Suppressor macrophage treated with lipopolysaccharide for 1 hour (primary cell): ENCODE measurements around the gene KCNH8.

ENCODE experiments used
- DNase-seq, 3 donors: peaks; one replicate each; pipeline ENCODE4 v3.0.0-alpha.2; 2020 to 2022

The KCNH8 gene

DNA sequence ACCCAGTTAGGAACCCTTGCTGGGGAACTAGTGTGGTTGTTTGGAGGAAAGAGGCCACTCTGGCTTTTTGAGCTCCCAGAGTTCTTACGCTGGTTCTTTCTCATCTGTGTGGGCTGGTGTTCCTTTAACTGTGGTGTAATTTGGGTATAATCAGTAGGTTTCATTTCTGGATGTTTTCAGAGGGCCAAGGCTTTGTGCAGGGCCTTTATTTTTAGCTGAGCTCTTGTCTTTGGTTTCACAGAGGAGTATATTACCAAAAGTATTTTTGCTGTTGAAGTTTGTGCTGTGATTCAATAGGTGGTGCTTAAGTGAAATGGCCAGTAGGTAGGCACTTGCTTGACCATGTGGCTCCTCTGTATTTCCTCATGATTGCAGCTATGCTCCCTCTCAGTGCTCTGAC is 357.9 kb downstream of the KCNH8 start:
- no peak for DNase-seq

- DNase-seq, result no peak
Measured at GRCh38 chr3:19522305-19522704, 374.0 kb downstream of the KCNH8 start.

DNA sequence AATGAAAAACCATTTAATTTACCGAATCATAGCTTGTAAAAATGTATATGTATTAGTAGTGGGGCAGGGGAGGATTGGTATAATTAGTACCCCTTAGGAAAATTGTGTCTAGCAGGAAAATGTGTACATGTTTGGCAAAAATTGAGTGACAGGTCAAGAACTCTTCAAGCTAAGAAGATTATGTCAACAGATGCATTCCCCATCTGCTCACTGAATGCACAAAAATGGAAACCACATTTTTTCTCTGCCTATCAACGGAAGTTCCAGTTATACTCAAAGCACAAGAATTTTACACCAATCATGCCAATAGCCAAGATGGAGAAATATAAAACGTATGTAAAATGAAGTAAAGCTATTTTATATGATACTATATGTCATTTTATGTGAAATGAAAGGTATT is 377.8 kb downstream of the KCNH8 start:
- no peak for DNase-seq

DNA sequence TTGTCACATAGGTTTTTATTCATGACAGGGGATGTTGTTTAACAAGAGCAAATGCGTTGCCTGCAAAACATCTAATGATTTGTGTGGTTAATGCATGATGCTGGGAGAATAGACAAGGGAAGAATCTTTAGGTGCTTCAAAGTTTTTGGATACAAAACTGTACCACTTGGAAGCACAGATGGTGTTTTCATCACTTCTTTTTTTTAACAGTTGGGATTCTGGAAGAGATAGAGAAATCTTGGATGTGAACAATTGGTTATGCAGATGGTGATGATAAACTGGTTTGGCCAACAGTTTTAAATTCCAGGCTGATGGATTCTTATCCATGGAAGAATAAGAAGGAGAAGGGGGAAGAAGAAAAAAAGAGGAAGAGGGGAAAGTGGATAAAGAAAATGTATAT is 379.4 kb downstream of the KCNH8 start:
- no peak for DNase-seq

- no peak for DNase-seq
Measured at GRCh38 chr3:19531426-19531825, 383.1 kb downstream of the KCNH8 start.

- peak in 1 of 3 donors; percentile 10 for DNase-seq
Measured at GRCh38 chr3:19539518-19540392, 391.4 kb downstream of the KCNH8 start.

DNA sequence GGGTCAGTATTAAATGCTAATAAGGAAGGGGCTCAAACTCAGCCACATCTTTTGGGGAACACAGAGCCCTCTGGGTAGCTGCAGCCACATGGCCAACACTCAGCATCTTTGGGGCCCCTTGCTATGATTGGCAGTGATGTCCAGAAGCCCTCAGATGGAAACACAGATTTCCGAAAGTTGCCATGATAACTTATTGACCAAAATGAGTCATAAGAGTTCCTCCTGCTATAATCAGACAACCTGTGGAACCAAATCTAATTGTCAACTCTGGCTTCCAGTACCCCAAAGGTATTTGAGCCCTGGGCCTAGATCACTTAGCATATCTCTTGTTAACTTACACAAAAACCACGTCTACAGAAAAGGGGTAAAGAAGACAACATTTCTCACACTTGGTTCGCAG is 392.2 kb downstream of the KCNH8 start:
- no peak for DNase-seq

DNA sequence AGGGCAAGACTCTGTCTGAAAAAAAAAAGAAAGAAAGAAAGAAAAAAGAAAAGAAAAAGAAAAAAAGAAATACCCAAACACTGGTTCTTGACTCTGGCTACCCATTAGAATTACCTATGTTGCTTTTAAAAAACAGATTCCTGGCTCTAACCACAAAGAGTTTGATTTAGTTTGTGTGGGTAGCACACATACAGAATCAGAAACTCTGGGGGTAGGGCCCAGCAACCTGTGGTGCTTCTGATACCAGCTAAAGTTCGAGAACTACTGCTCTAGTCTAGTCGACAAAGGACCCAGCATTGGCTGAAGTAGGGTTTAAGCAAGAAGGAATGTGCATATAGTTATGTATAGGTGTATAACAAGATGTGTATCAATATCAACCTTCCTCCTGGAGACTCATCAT is 393.0 kb downstream of the KCNH8 start:
- no peak for DNase-seq

DNA sequence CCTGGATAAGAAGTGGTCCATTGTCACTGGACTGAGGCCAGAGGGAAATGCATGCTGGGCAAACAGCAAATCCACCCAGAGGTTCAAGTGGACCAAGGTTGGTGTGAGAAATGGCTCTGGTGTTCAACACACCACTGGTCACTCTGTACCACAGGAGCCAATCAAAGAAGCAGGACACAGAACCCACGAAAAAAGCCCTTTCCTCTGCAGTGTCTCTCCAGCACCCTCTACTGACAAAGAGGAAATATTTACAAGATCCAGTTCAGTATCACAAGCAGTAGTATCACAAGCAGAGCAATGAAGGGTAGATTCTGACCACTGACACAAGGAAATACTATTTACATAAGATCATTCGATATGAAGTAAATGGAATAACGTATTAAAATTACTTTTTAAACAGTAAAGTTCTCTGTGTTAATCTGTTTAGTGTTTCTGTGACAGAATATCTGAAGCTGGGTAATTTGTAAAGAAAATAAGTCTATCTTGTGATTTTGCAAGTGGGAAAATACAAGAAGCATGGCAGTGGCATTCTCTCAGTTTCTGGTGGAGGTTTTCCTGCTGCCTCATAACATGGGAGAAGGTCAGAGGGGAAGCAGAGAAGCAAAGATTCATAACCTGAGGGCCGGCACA is 395.0 kb downstream of the KCNH8 start:
- peak; percentile 36 to 46 (median 37) for DNase-seq

DNA sequence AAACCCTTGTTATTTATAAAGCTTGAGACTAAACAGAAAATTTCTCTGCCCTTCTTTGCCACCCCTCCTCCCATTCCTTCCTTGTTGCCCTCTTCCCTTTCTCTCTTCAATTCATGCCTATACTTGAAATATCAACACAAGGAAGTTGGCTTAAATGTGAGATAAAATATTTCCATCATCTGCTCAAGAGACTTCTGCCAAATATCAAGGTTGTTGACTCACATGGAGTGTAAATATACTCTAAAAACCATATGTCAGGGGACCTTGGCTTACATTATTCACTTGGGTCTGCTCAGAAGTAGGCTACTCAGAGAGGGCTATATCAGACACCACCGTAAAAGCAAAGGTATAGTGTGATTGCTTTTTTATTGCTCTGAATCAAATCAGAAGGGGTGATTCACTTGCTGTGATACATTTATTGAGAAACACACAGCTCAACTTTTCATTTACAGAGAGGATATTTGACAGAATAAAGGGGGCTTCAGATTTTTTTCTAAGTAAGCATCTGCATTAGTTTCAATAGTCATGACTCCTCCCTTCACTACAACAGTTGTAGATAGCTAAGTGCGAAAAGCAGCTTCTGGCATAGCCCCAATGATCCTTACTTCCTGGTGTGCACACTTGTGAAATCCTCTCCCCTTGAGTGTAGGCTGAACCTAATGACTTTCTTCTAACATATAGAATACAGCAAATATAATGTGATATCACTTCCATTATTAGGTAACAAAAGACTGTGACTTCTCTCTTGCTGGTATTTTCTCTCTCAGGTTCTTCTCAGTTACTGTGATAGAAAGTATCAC is 399.6 kb downstream of the KCNH8 start:
- no peak for DNase-seq

DNA sequence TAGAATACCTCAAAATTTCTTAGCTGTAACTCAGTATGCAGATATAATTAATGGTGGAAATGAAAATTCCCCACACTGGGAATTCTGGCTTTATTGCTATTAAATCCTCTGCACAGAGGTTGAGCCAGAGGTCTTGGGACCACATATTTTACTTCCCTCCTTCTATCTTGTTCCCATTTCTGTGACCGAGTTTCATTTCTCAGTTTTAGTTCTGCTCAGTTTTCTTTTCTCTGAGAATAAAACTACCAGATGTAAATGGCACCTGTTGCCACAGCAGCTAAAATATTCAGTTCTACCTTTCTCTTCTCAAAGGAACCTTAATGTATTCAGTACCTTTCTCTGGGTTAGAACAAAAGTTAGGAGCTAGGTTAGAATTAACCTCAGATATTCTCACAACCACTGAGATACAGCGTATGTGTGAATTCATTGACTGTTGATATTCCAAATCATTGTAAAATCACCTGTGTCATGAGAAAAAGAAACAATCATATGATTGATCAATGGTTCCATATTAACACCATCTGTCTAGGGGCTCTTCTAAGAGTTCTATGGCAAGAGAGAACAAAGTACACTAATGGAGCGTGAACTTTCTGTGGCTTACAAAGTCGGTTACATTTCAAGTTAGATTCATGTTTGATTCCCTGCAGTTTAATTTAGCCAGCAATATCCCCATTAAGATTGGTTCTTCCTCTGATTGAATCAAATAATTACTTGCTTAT is 411.6 kb downstream of the KCNH8 start:
- peak; percentile 10 to 22 (median 18) for DNase-seq

DNA sequence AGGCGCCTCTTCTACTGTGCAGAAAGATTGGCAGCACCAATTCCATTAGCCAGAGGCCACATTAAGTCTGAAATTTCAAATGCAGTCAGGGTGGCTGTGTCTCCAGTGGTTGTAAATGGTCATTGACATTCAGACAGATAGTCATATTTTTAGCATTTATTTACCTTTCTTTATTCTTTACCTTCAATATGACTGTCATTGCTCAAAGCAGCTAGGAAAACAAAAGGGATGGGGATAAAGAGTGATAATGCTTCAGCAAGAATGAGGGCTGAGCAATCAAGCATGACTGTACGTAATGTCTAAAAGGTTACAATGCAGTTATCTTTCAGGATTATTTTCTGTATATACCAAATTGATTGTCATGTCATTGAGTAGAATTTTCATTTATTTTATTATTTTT is 425.3 kb downstream of the KCNH8 start:
- DNase-seq, result no peak

DNA sequence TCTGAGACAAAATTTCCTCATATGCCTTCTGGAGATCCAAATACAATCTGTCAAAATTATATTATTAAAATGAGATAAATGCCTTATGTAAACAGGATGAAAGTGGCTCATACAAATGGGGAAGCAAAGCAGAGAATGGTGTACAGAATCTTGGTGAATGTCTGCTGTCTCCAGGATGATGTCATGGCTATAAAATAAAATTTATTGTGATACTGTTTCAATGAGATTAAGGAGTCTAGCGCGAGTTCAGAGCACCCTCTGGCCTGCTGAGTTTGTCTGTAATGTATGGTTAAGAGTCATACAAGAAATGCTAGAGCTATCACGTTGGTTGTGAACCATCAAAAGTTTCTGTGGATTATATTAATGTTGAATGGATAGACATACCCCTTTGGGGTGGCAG is 426.0 kb downstream of the KCNH8 start:
- DNase-seq, result no peak

DNA sequence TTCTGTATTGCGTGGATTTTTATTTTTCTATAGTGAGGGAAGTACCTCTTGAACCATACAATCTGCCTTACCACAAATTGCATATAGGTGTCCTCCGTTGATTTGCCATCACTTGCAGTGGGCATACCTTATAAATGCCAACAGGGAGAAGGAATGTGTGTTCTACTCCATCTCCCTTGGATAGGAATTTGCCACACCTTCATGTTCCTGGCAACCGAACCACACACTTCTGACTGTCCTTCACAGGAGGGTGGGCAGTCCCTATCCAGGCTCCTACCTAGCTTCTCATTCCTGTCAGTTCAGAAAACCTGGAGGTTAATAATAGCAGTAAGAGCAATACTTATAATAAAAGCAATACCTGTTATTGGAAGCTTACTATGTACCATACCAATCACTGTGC is 428.0 kb downstream of the KCNH8 start:
- DNase-seq, result no peak
